GM19463 (cell line): ENCODE results near the gene SDC1.

Source experiments
- ATAC-seq: cut with Tn5 transposase; IDR thresholded peaks from one replicate; pipeline ENCODE4 v1.9.1; 2021; ENCODE audit warnings: mild to moderate bottlenecking, moderate library complexity; ENCODE audit not compliant: unreplicated experiment

Gene SDC1

GRCh38 chr2:20229322-20230113 is 4.6 kb upstream of the SDC1 start:
- no peak for ATAC-seq

- ATAC-seq, result no peak
These were observed 3.1 kb upstream of the SDC1 start for GRCh38 chr2:20227894-20228505.

GRCh38 chr2:20226152-20226545 is 1.2 kb upstream of the SDC1 start:
- no peak for ATAC-seq

- peak; percentile 63 for ATAC-seq
These were observed 593 bp upstream of the SDC1 start for GRCh38 chr2:20225294-20226151.

- ATAC-seq, result peak; percentile 31
These were observed 690 bp downstream of the SDC1 start for GRCh38 chr2:20224164-20224715.

- ATAC-seq, result peak; percentile 28
These were observed 1.3 kb downstream of the SDC1 start for GRCh38 chr2:20223407-20224163.

- no peak for ATAC-seq
These were observed 2.0 kb downstream of the SDC1 start for GRCh38 chr2:20222769-20223406.

GRCh38 chr2:20222014-20222768 is 2.7 kb downstream of the SDC1 start:
- no peak for ATAC-seq

- no peak for ATAC-seq
These were observed 3.4 kb downstream of the SDC1 start for GRCh38 chr2:20221555-20221973.

- ATAC-seq, result no peak
These were observed 4.0 kb downstream of the SDC1 start for GRCh38 chr2:20220806-20221554.

GRCh38 chr2:20219763-20220380 is 5.1 kb downstream of the SDC1 start:
- ATAC-seq, result no peak

GRCh38 chr2:20218331-20219320 is 6.3 kb downstream of the SDC1 start:
- ATAC-seq, result no peak

GRCh38 chr2:20217041-20217970 is 7.6 kb downstream of the SDC1 start:
- ATAC-seq, result no peak

GRCh38 chr2:20216130-20217025 is 8.6 kb downstream of the SDC1 start:
- ATAC-seq, result no peak
